K562 (cell line): Measurements from ENCODE around the gene NPFFR1. TPM values are rescaled to one million over a fixed set of nuclear protein-coding genes. Genes with fewer than 3 reads are reported as not detected.
A peak's percentile ranks its signal among the peaks of the same experiment; 100 is the strongest.

Experiments used
- ATAC-seq: fragments of 200-7000 bp; cut with Tn5 transposase; 3 replicates; pipeline ENCODE4 v1.9.1; 2020; ENCODE audit warnings: moderate library complexity
- BruUV-seq: library from RNA; stranded (reverse); fragments of 400-500 nt; replicated peaks from 2 replicates; lab custom pipeline; 2021; lab: Mats Ljungman, UMichigan
- CTCF ChIA-PET: fragments of 300-600 bp; formaldehyde crosslinking; extraction: SDS; loops from one replicate; lab custom pipeline; 2021; ENCODE audit warnings: low intra/inter-chr PET ratio; lab: Yijun Ruan, JAX
- POLR2A ChIA-PET: fragments of 300-600, 350-650 bp; sonication (Branson Sonifier 250); formaldehyde crosslinking; extraction: SDS; loops from one replicate; lab custom pipeline; 2021; ENCODE audit warnings: antibody characterized with exemption, inconsistent platforms; lab: Yijun Ruan, JAX
- DNase-seq, 4 experiments: peaks; one replicate each; pipeline versions ENCODE4 v3.0.0 to v3.0.0-alpha.2; 2011 to 2018; ENCODE audit warnings: low spot score in 3 of 4, mixed read lengths in 3 of 4; ENCODE audit errors: extremely low read depth in 1 of 4
- FAIRE-seq: peaks from 2 replicates; lab custom pipeline; 2011; peaks lifted over from hg19 to GRCh38; lab: Jason Lieb, UNC
- H2AFZ ChIP-seq: 2 replicates; pipeline ENCODE4 v1.6.0; 2011; ENCODE audit warnings: low read depth, low read length, control low read depth, inconsistent platforms
- H3K27ac ChIP-seq: fragments of 200-600 bp; 3 replicates; pipeline ENCODE4 v1.8.0; 2011; ENCODE audit warnings: low read depth, mild to moderate bottlenecking, control low read depth, inconsistent platforms, low read length, moderate library complexity, mixed read lengths; ENCODE audit errors: extremely low read depth
- H3K27me3 ChIP-seq, 2 experiments: fragments of 300-600 bp in 1 of 2; 2 replicates in 1 of 2; 3 replicates in 1 of 2; pipeline versions ENCODE4 v1.6.0 to v1.8.0; 2011; ENCODE audit warnings: inconsistent platforms in 2 of 2, low read length in 2 of 2, mild to moderate bottlenecking in 1 of 2, mixed read lengths in 1 of 2, moderate library complexity in 1 of 2; ENCODE audit not compliant: control insufficient read depth in 2 of 2, insufficient read depth in 2 of 2
- H3K36me3 ChIP-seq: fragments of 300-600 bp; 3 replicates; pipeline ENCODE4 v1.8.0; 2011; ENCODE audit warnings: mild to moderate bottlenecking, low read length, inconsistent platforms; ENCODE audit not compliant: control insufficient read depth, insufficient read depth
- H3K4me1 ChIP-seq, 2 experiments: fragments of 200-600 bp in 1 of 2; replicated peaks in 1 of 2; 2 replicates in 1 of 2; 3 replicates in 1 of 2; pipeline versions ENCODE4 v1.5.1 to v1.8.0; 2011; ENCODE audit warnings: inconsistent platforms in 2 of 2, low read length in 2 of 2, mild to moderate bottlenecking in 1 of 2, mixed read lengths in 1 of 2, moderate library complexity in 1 of 2; ENCODE audit not compliant: control insufficient read depth in 2 of 2, insufficient read depth in 2 of 2
- H3K4me2 ChIP-seq: 2 replicates; pipeline ENCODE4 v1.6.1; 2011; ENCODE audit warnings: low read length, control low read depth, inconsistent platforms, mixed read lengths; ENCODE audit not compliant: insufficient read depth
- H3K4me3 ChIP-seq: fragments of 200-600 bp; sonication (generic), shearing (Covaris generic); 2 replicates; pipeline ENCODE4 v1.5.1; 2016; ENCODE audit warnings: control low read depth, inconsistent platforms
- H3K79me2 ChIP-seq: fragments of 200-600 bp; 3 replicates; pipeline ENCODE4 v1.8.0; 2011; ENCODE audit warnings: low read length, inconsistent platforms; ENCODE audit not compliant: control insufficient read depth, insufficient read depth
- H3K9ac ChIP-seq, 2 experiments: 2 replicates each; pipeline versions ENCODE4 v1.6.0 to v1.6.1; 2011; ENCODE audit warnings: low read depth in 2 of 2, low read length in 2 of 2, control low read depth in 1 of 2, inconsistent platforms in 1 of 2, mild to moderate bottlenecking in 1 of 2, mixed read lengths in 1 of 2; ENCODE audit not compliant: insufficient read depth in 1 of 2
- H3K9me1 ChIP-seq: one replicate; pipeline ENCODE4 v1.6.0; 2011; ENCODE audit warnings: inconsistent platforms, mild to moderate bottlenecking, low read length, moderate library complexity; ENCODE audit not compliant: control insufficient read depth, insufficient read depth
- H3K9me3 ChIP-seq: replicated peaks from 2 replicates; pipeline ENCODE4 v1.5.1; 2011; ENCODE audit warnings: low read depth, low read length, inconsistent platforms; ENCODE audit not compliant: control insufficient read depth, insufficient read depth
- H4K20me1 ChIP-seq: replicated peaks from 2 replicates; pipeline ENCODE4 v1.6.1; 2011; ENCODE audit warnings: low read length, inconsistent platforms, mixed read lengths; ENCODE audit not compliant: control insufficient read depth, insufficient read depth
- HMG20B ChIP-seq: fragments of 250-450 bp; sonication (Bioruptor Pico); IDR thresholded peaks from 2 replicates; pipeline ENCODE4 v1.5.0; 2021; ENCODE audit warnings: mild to moderate bottlenecking
- OTX1 ChIP-seq: fragments of 450-650 bp; formaldehyde crosslinking; IDR thresholded peaks from 2 replicates; pipeline ENCODE4 v1.4.0; 2022; ENCODE audit warnings: mild to moderate bottlenecking
- POLR3G ChIP-seq: IDR thresholded peaks from 2 replicates; pipeline ENCODE4 v1.6.1; 2011; ENCODE audit not compliant: insufficient read length, insufficient replicate concordance; ENCODE audit errors: extremely low read depth
- TEAD4 ChIP-seq, 2 experiments: sonication (generic) in 1 of 2; formaldehyde crosslinking in 1 of 2; IDR thresholded peaks; 2 replicates each; pipeline versions ENCODE4 v1.6.1 to v1.8.0; 2012 to 2022; ENCODE audit warnings: borderline replicate concordance in 1 of 2, inconsistent platforms in 1 of 2, low read length in 1 of 2, mild to moderate bottlenecking in 1 of 2, missing genetic modification reagents in 1 of 2
- XRCC4 ChIP-seq: IDR thresholded peaks from one replicate; pipeline ENCODE4 v1.6.1; 2011; ENCODE audit not compliant: insufficient read depth, insufficient read length; ENCODE audit errors: extremely low read depth
- WGBS: fragments of 100-300 bp; shearing (Covaris generic); methylation state at CpG from one replicate; pipeline ENCODE4 v1.1.6; 2016; ENCODE audit warnings: low coverage, mixed read lengths; ENCODE audit not compliant: insufficient coverage; ENCODE audit errors: missing lambda C conversion rate; 5-methylcytosine and 5-hydroxymethylcytosine counted together
- in situ Hi-C: fragments of 300-500 bp; cut with MboI; formaldehyde crosslinking; loops from 4 replicates; pipeline ENCODE4 v1.15.0; 2018; ENCODE audit warnings: inconsistent platforms, mixed read lengths
- intact Hi-C: fragments of 100-400 bp; cut with micrococcal nuclease; formaldehyde crosslinking; loops from 2 replicates; pipeline ENCODE4 v1.14.2; 2022
- polyA plus RNA-seq, 8 experiments: library from polyadenylated mRNA; depleted of rRNA in 4 of 8; stranded (reverse) in 5 of 8; unstranded in 3 of 8; fragments of >200 nt; fragmentation: Nextera tagmentation in 2 of 8; fragmentation: Illumina TruSeq in 1 of 8; extraction: Ambion mirVana in 2 of 8; extraction: Trizol in 1 of 8; gene quantifications; 2 replicates each; pipeline versions ENCODE4 v1.2.1 to v1.2.3, GENCODE V29; 2011 to 2014; ENCODE audit warnings: inconsistent platforms in 1 of 8, missing spikeins in 1 of 8
- total RNA-seq, 7 experiments: library from RNA; depleted of rRNA in 6 of 7; stranded (reverse); fragments of >200 nt in 6 of 7; fragmentation: Illumina TruSeq in 2 of 7; extraction: Trizol in 2 of 7; gene quantifications; 2 replicates each; pipeline versions ENCODE4 v1.2.1 to v1.2.3, GENCODE V29; 2011 to 2021; ENCODE audit warnings: low replicate concordance in 1 of 7

NPFFR1 gene
- total and polyA plus RNA-seq, 9 of the 15 experiments (the other 6 are each of a cell fraction or from before 2014, with no cell fraction given), result under 0.01 TPM; not detected in 8

GRCh38 chr10:70308121-70309060 is 24.6 kb upstream of the NPFFR1 start:
- Histone ChIP-seq H3K9me1 (peaks cover 4% of the 10 kb centered on the region), H3K27ac (no peak overlapping the region), H3K9ac (no peak overlapping the region), H3K4me2 (no peak overlapping the region), H3K9me3 (no peaks in the 10 kb centered on the region), H4K20me1 (peaks cover 4% of the 10 kb centered on the region; the same call in 1 of the 2 replicates), H2AFZ (no peak overlapping the region), H3K36me3 (no peaks in the 10 kb centered on the region), H3K27me3 (peaks cover 0 to 5% of the 10 kb centered on the region in 2 experiments; a peak in 1 of 5 replicates), H3K4me1 (peaks cover 0 to 2% of the 10 kb centered on the region in 2 experiments; a peak in 1 of 5 replicates), H3K79me2 (no peaks in the 10 kb centered on the region), H3K4me3 (no peak overlapping the region)
- ChIA-PET POLR2A (interaction anchor here (0.8 to 1.4 kb wide), 2 partner anchors 11 to 34 kb away, joined by 3 to 4 read pairs; no protein-coding TSS in a partner anchor), CTCF (no interaction called here)
- DNase-seq (no peak), FAIRE-seq (no peak), ATAC-seq (no peak; the same call in 2 of the 3 replicates)
- TF ChIP-seq XRCC4, result no peak
- TF ChIP-seq TEAD4 (IDR thresholded peaks at IDR 0.05; ENCODE audit: low read length), result no peak
- 0 out of 2 replicates have a peak, but pooled peaks have one; percentile 52 for TF ChIP-seq TEAD4 (CRISPR knock-in tag; IDR thresholded peaks at IDR 0.05; ENCODE audit: borderline replicate concordance)
- TF ChIP-seq OTX1, result no peak
- no peak for TF ChIP-seq HMG20B (CRISPR knock-in tag)
- no peak for TF ChIP-seq POLR3G
- intact Hi-C loops, result no loop called here
- in situ Hi-C loops, result no loop called here
- no TSS peak for BruUV-seq
- WGBS, result 47% methylated on average over 19 of the region's 19 CpGs
